ENCODE results near the gene UTP3. TPM values are rescaled to one million over a fixed set of nuclear protein-coding genes. Genes with fewer than 3 reads are reported as not detected.
"Not testable (repeated sequence)": the region's sequence is repeated elsewhere in the genome, so short reads cannot be mapped to it uniquely, and the experiment has no call there.

The UTP3 gene
- total RNA-seq, 1 donor from 2014 or later = 30.5 TPM

- intact Hi-C loops (cut with micrococcal nuclease) = loop anchor here (10.0 kb wide), 1 partner anchor 917 kb away; the partner anchor contains the start of gene SULT1B1
Measured at GRCh38 chr4:70681704-70682103, 6.6 kb upstream of the UTP3 start.

- intact Hi-C loops (cut with micrococcal nuclease) = loop anchor here (10.0 kb wide), 1 partner anchor 917 kb away; the partner anchor contains the start of gene SULT1B1
Measured at GRCh38 chr4:70682142-70682541, 6.2 kb upstream of the UTP3 start.

GRCh38 chr4:70687392-70687791 lies 940 bp upstream of the UTP3 start:
- intact Hi-C loops (cut with micrococcal nuclease) = loop anchor here (10.0 kb wide), 1 partner anchor 923 kb away; the partner anchor contains the start of gene SULT1B1

- intact Hi-C loops (cut with micrococcal nuclease) = loop anchor here (1.0 to 10.0 kb wide), 11 partner anchors 16 to 924 kb away; partner anchors contain the start of genes DCK, GRSF1, MOB1B and SULT1B1
Measured at GRCh38 chr4:70688795-70689231, 481 bp downstream of the UTP3 start.

GRCh38 chr4:70691661-70692060 lies 3.3 kb downstream of the UTP3 start:
- intact Hi-C loops (cut with micrococcal nuclease) = no loop called here

GRCh38 chr4:70694633-70695032 lies 6.3 kb downstream of the UTP3 start:
- intact Hi-C loops (cut with micrococcal nuclease) = not testable (repeated sequence)

GRCh38 chr4:70698435-70698834 lies 10.1 kb downstream of the UTP3 start:
- intact Hi-C loops (cut with micrococcal nuclease) = not testable (repeated sequence)

- intact Hi-C loops (cut with micrococcal nuclease) = no loop called here
Measured at GRCh38 chr4:70700712-70701111, 12.4 kb downstream of the UTP3 start.

- intact Hi-C loops (cut with micrococcal nuclease) = no loop called here
Measured at GRCh38 chr4:70701271-70701670, 12.9 kb downstream of the UTP3 start.

- intact Hi-C loops (cut with micrococcal nuclease) = not testable (repeated sequence)
Measured at GRCh38 chr4:70702592-70702991, 14.3 kb downstream of the UTP3 start.

GRCh38 chr4:70703619-70704214 lies 15.4 kb downstream of the UTP3 start:
- intact Hi-C loops (cut with micrococcal nuclease) = loop anchor here (2.0 kb wide), 1 partner anchor 289 kb away; the partner anchor contains the start of gene DCK

- intact Hi-C loops (cut with micrococcal nuclease) = loop anchor here (2.0 kb wide), 1 partner anchor 288 kb away; the partner anchor contains the start of gene DCK
Measured at GRCh38 chr4:70704215-70704930, 16.0 kb downstream of the UTP3 start.

- intact Hi-C loops (cut with micrococcal nuclease) = loop anchor here (1.0 to 2.0 kb wide), 7 partner anchors 17 to 304 kb away; partner anchors contain the start of genes DCK, GRSF1, MOB1B and UTP3
Measured at GRCh38 chr4:70704931-70705182, 16.5 kb downstream of the UTP3 start.

- intact Hi-C loops (cut with micrococcal nuclease) = loop anchor here (1.0 to 2.0 kb wide), 7 partner anchors 17 to 304 kb away; partner anchors contain the start of genes DCK, GRSF1, MOB1B and UTP3
Measured at GRCh38 chr4:70705183-70706043, 17.1 kb downstream of the UTP3 start.

- intact Hi-C loops (cut with micrococcal nuclease) = no loop called here
Measured at GRCh38 chr4:70706044-70706461, 17.7 kb downstream of the UTP3 start.

GRCh38 chr4:70706516-70706915 lies 18.2 kb downstream of the UTP3 start:
- intact Hi-C loops (cut with micrococcal nuclease) = no loop called here

GRCh38 chr4:70709611-70710205 lies 21.4 kb downstream of the UTP3 start:
- intact Hi-C loops (cut with micrococcal nuclease) = no loop called here

GRCh38 chr4:70711599-70711998 lies 23.3 kb downstream of the UTP3 start:
- intact Hi-C loops (cut with micrococcal nuclease) = no loop called here

- intact Hi-C loops (cut with micrococcal nuclease) = no loop called here
Measured at GRCh38 chr4:70712150-70712549, 23.8 kb downstream of the UTP3 start.

- intact Hi-C loops (cut with micrococcal nuclease) = no loop called here
Measured at GRCh38 chr4:70712604-70713452, 24.5 kb downstream of the UTP3 start.

All from T-helper 1 cell treated with Interleukin-12 subunit alpha and Interleukin-12 subunit beta and Interleukin-4 antibody, amounts not matched to agents 30 ng/mL and 1 ng/mL, for 36 hours (primary cell).